GM12878 (cell line): ENCODE results near the gene DIAPH3. TPM values are rescaled to one million over a fixed set of nuclear protein-coding genes. Genes with fewer than 3 reads are reported as not detected.

ENCODE experiments used
- ATAC-seq: fragments of 200-7000 bp; cut with Tn5 transposase; 3 replicates; pipeline ENCODE4 v1.9.1; 2020; ENCODE audit warnings: mild to moderate bottlenecking, moderate library complexity
- BruUV-seq: library from RNA; stranded (reverse); fragments of 400-500 nt; replicated peaks from 2 replicates; lab custom pipeline; 2021; lab: Mats Ljungman, UMichigan
- CTCF ChIA-PET: fragments of 300-600 bp; sonication (Branson Sonifier 250); formaldehyde crosslinking; extraction: SDS; loops from one replicate; lab custom pipeline; 2021; ENCODE audit warnings: inconsistent platforms; lab: Yijun Ruan, JAX
- POLR2A ChIA-PET: fragments of 350-600 bp; formaldehyde crosslinking; extraction: SDS; loops from one replicate; lab custom pipeline; 2021; ENCODE audit warnings: inconsistent platforms; lab: Charles Lee
- RAD21 ChIA-PET: fragments of 300-600 bp; sonication (Branson Sonifier 250); formaldehyde crosslinking; loops from one replicate; lab custom pipeline; 2023; ENCODE audit warnings: antibody characterized with exemption; ENCODE audit not compliant: unreplicated experiment; lab: Charles Lee
- SMC1A ChIA-PET: fragments of 300-600 bp; sonication (Branson Sonifier 250); formaldehyde crosslinking; loops from one replicate; lab custom pipeline; 2023; ENCODE audit not compliant: unreplicated experiment, uncharacterized antibody; lab: Charles Lee
- DNase-seq: peaks from one replicate; pipeline ENCODE4 v3.0.0-alpha.2; 2011; ENCODE audit warnings: low read depth, low spot score
- FAIRE-seq: peaks from 3 replicates; lab custom pipeline; 2011; peaks lifted over from hg19 to GRCh38; lab: Jason Lieb, UNC
- H2AFZ ChIP-seq: 2 replicates; pipeline ENCODE4 v1.6.0; 2011; ENCODE audit warnings: low read depth, low read length, control low read depth; ENCODE audit not compliant: control insufficient read depth
- H3K27ac ChIP-seq: 2 replicates; pipeline ENCODE4 v1.5.1; 2011; ENCODE audit warnings: control low read depth; ENCODE audit not compliant: control insufficient read depth, insufficient read depth
- H3K27me3 ChIP-seq, 2 experiments: replicated peaks in 1 of 2; 2 replicates each; pipeline versions ENCODE4 v1.6.0 to v1.6.1; 2011; ENCODE audit warnings: low read length in 1 of 2; ENCODE audit not compliant: control insufficient read depth in 2 of 2, insufficient read depth in 2 of 2
- H3K36me3 ChIP-seq, 2 experiments: 2 replicates each; pipeline ENCODE4 v1.5.1; 2011; ENCODE audit warnings: low read length in 1 of 2; ENCODE audit not compliant: control insufficient read depth in 2 of 2, insufficient read depth in 2 of 2
- H3K4me1 ChIP-seq: 2 replicates; pipeline ENCODE4 v1.6.1; 2011; ENCODE audit warnings: mild to moderate bottlenecking, low read length, moderate library complexity, mixed read lengths; ENCODE audit not compliant: control insufficient read depth, insufficient read depth
- H3K4me2 ChIP-seq: 2 replicates; pipeline ENCODE4 v1.6.0; 2011; ENCODE audit warnings: control low read depth; ENCODE audit not compliant: control insufficient read depth, insufficient read depth
- H3K4me3 ChIP-seq: fragments of 200-600 bp; sonication (generic); 2 replicates; pipeline ENCODE4 v1.5.1; 2016
- H3K79me2 ChIP-seq: 2 replicates; pipeline ENCODE4 v1.6.0; 2011; ENCODE audit warnings: low read length; ENCODE audit not compliant: control insufficient read depth, insufficient read depth
- H3K9ac ChIP-seq: 2 replicates; pipeline ENCODE4 v1.8.0; 2011; ENCODE audit warnings: low read length, control low read depth, mixed read lengths; ENCODE audit not compliant: control insufficient read depth, insufficient read depth
- H3K9me3 ChIP-seq: replicated peaks from 3 replicates; pipeline ENCODE4 v1.5.1; 2011; ENCODE audit warnings: mild to moderate bottlenecking, low read length; ENCODE audit not compliant: control insufficient read depth, insufficient read depth
- H4K20me1 ChIP-seq: 2 replicates; pipeline ENCODE4 v1.6.0; 2011; ENCODE audit not compliant: control insufficient read depth, insufficient read depth
- CBX5 ChIP-seq: sonication (generic); IDR thresholded peaks from 2 replicates; pipeline ENCODE4 v1.6.1; 2016; ENCODE audit warnings: low read depth, moderate library complexity, mild to moderate bottlenecking, inconsistent platforms
- CHD1 ChIP-seq: IDR thresholded peaks from 2 replicates; pipeline ENCODE4 v1.6.1; 2012; ENCODE audit warnings: low read depth, low read length, improper control_type of control experiment
- FOXK2 ChIP-seq: fragments of 450-650 bp; IDR thresholded peaks from 2 replicates; pipeline ENCODE4 v1.6.1; 2017; ENCODE audit warnings: mild to moderate bottlenecking, moderate library complexity
- JUND ChIP-seq: IDR thresholded peaks from 2 replicates; pipeline ENCODE4 v1.6.1; 2012; ENCODE audit warnings: low read depth, mild to moderate bottlenecking, low read length, improper control_type of control experiment, moderate library complexity
- NR2F1 ChIP-seq: fragments of 450-650 bp; conservative IDR thresholded peaks from 2 replicates; pipeline ENCODE4 v1.6.1; 2017; ENCODE audit warnings: mild to moderate bottlenecking
- WGBS: methylation state at CpG from one replicate; pipeline ENCODE4 v1.1.6; 2016; ENCODE audit warnings: low lambda C conversion rate; ENCODE audit not compliant: insufficient replicate concordance, insufficient coverage; ENCODE audit errors: missing lambda C conversion rate; 5-methylcytosine and 5-hydroxymethylcytosine counted together
- in situ Hi-C: fragments of 300-500 bp; cut with MboI; formaldehyde crosslinking; loops from 9 replicates; pipeline ENCODE4 v1.14.3; 2018; ENCODE audit warnings: mixed read lengths
- intact Hi-C: fragments of 100-400 bp; cut with micrococcal nuclease; formaldehyde crosslinking; loops from one replicate; pipeline ENCODE4 v1.14.2; 2022; ENCODE audit not compliant: unreplicated experiment
- polyA plus RNA-seq, 11 experiments: library from polyadenylated mRNA; depleted of rRNA in 4 of 11; unstranded in 6 of 11; stranded (reverse) in 5 of 11; fragments of >200 nt; fragmentation: Nextera tagmentation in 4 of 11; fragmentation: Illumina TruSeq in 1 of 11; extraction: Ambion mirVana in 4 of 11; extraction: Trizol in 1 of 11; gene quantifications; 1 replicate in 1 of 11; 2 replicates in 10 of 11; pipeline versions ENCODE4 v1.2.1 to v1.2.3, GENCODE V29; 2011 to 2016; ENCODE audit warnings: inconsistent platforms in 2 of 11, missing spikeins in 2 of 11, low read depth in 1 of 11
- total RNA-seq, 4 experiments: library from RNA; depleted of rRNA in 3 of 4; stranded (reverse); fragments of >200 nt in 3 of 4; fragmentation: Illumina TruSeq in 1 of 4; extraction: Trizol in 1 of 4; gene quantifications; 2 replicates each; pipeline versions ENCODE4 v1.2.1 to v1.2.3, GENCODE V29; 2013 to 2021
- TF ChIP-seq, protein P1 (sequence below): IDR thresholded peaks from 2 replicates; pipeline ENCODE4 v1.6.1; 2012; ENCODE audit warnings: low read depth, low read length, improper control_type of control experiment

Gene DIAPH3
- total and polyA plus RNA-seq, 10 of the 15 experiments (the other 5 are each of a cell fraction or from before 2014, with no cell fraction given), result 10.1 to 25.2 (median 15.4) TPM

DNA sequence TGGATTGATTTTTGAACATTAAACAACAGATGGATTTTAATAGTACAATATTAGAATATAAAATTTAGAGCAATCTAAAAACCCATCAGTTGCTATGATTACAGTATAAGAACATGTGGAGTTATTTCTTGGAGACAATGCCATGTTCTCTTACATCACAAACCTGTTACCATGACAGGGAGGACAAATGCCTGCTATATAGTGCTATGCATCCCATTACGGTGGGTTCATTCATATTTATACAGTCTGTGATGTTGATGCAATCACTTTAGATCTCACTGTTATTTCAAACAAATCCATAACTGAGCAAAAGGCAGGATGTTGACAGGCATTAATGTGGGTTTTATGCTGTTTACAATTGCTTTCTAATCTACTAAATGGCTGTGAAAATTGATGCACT, 467.5 kb downstream of the DIAPH3 start (continued):
- TF ChIP-seq, protein P1, sequence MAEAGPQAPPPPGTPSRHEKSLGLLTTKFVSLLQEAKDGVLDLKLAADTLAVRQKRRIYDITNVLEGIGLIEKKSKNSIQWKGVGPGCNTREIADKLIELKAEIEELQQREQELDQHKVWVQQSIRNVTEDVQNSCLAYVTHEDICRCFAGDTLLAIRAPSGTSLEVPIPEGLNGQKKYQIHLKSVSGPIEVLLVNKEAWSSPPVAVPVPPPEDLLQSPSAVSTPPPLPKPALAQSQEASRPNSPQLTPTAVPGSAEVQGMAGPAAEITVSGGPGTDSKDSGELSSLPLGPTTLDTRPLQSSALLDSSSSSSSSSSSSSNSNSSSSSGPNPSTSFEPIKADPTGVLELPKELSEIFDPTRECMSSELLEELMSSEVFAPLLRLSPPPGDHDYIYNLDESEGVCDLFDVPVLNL, result no peak
- no peak for TF ChIP-seq FOXK2
- no peak for TF ChIP-seq JUND
- no peak for TF ChIP-seq CBX5
- TF ChIP-seq NR2F1, result no peak
- TF ChIP-seq, all 136 proteins: peak for 0

DNA sequence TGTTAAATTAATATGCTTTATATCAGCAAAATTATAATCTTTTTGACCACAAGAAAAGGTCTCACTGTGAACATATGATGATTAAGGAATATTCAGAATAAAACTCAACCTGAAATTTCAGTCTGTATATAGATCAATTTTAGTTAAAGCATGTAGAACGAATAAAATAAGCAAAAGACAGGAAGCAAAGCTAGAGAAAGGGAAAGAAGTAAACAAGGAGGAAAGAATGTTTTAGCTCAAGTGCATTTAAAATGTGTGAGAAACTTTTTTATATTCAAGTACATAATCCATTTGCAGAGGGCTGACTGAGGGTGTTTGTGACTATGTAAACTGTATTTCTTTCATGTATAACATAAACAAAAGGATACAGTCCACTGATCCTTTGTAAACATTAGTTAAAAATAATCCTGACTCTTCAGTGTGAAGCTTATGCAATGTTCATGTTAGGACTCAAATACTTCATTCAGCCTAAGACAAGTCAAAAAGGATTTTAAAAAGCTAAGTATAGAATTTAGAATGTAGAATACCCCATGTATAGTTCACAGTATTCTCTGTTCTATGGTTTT, 472.1 kb downstream of the DIAPH3 start:
- POLR2A ChIA-PET, result interaction anchor here (0.8 kb wide), 1 partner anchor 15 kb away, joined by 5 read pairs; no protein-coding TSS in a partner anchor
- Histone ChIP-seq H3K9ac (no peak overlapping the region), H3K9me3 (no peaks in the 10 kb centered on the region), H3K27me3 (no peaks in the 10 kb centered on the region), H4K20me1 (no peaks in the 10 kb centered on the region), H3K4me2 (no peak overlapping the region), H3K27ac (no peak overlapping the region), H3K79me2 (no peaks in the 10 kb centered on the region), H3K4me3 (no peak overlapping the region), H2AFZ (no peak overlapping the region), H3K4me1 (no peaks in the 10 kb centered on the region), H3K36me3 (no peaks in the 10 kb centered on the region)
- in situ Hi-C loops (no loop called here), intact Hi-C loops (no loop called here)
- TF ChIP-seq, protein P1, result no peak
- no peak for TF ChIP-seq CHD1
- FAIRE-seq (no peak), ATAC-seq (no peak), DNase-seq (no peak)
- WGBS, result 0% methylated on average over 1 of the region's 1 CpG
- SMC1A ChIA-PET, result interaction anchor here (0.6 to 2.3 kb wide), 8 partner anchors 11 to 736 kb away, joined by 3 to 19 read pairs (median 4); no protein-coding TSS in a partner anchor
- BruUV-seq, result no TSS peak
- RAD21 ChIA-PET, result interaction anchor here (0.7 to 2.0 kb wide), 7 partner anchors 11 to 739 kb away, joined by 3 to 5 read pairs (median 3); no protein-coding TSS in a partner anchor
- CTCF ChIA-PET, result interaction anchor here (0.7 to 2.8 kb wide), 7 partner anchors 9 to 739 kb away, joined by 3 to 23 read pairs (median 4); no protein-coding TSS in a partner anchor
